Activated CD4-positive, alpha-beta memory T cell treated with anti-CD3 and anti-CD28 coated beads, Interleukin-2, amount 10 ng/mL, durations not matched to agents 7 days and 5 days (primary cell): ENCODE data around the gene NDUFS6. TPM values are rescaled to one million over a fixed set of nuclear protein-coding genes. Genes with fewer than 3 reads are reported as not detected.
"Not testable (repeated sequence)": the region's sequence is repeated elsewhere in the genome, so short reads cannot be mapped to it uniquely, and the experiment has no call there.

Experiments used
- CTCF ChIA-PET: fragments of 350-600 bp; sonication (Branson Sonifier 250); formaldehyde crosslinking; loops from one replicate; lab custom pipeline; 2021; ENCODE audit warnings: antibody characterized with exemption, inconsistent platforms; lab: Charles Lee
- POLR2A ChIA-PET: fragments of 350-600 bp; sonication (Branson Sonifier 250); formaldehyde crosslinking; loops from one replicate; lab custom pipeline; 2021; ENCODE audit warnings: antibody characterized with exemption; lab: Charles Lee
- DNase-seq: peaks from one replicate; pipeline ENCODE4 v3.0.0-alpha.2; 2020
- H3K27ac Mint-ChIP-seq: one replicate; pipeline ENCODE4 v1.8.0; 2021; ENCODE audit warnings: mild to moderate bottlenecking, mixed read lengths
- H3K27me3 Mint-ChIP-seq: one replicate; pipeline ENCODE4 v1.8.0; 2021; ENCODE audit warnings: mixed read lengths
- H3K36me3 Mint-ChIP-seq: one replicate; pipeline ENCODE4 v1.8.0; 2021; ENCODE audit warnings: low read depth, mixed read lengths
- H3K4me1 Mint-ChIP-seq: one replicate; pipeline ENCODE4 v1.8.0; 2021; ENCODE audit warnings: mixed read lengths
- H3K4me3 Mint-ChIP-seq: one replicate; pipeline ENCODE4 v1.8.0; 2021; ENCODE audit warnings: mild to moderate bottlenecking, mixed read lengths
- H3K9me3 Mint-ChIP-seq: one replicate; pipeline ENCODE4 v1.8.0; 2021; ENCODE audit warnings: mixed read lengths
- total RNA-seq, 2 experiments: library from RNA; stranded (reverse); gene quantifications; one replicate each; pipeline ENCODE4 v1.2.3, GENCODE V29; 2021

NDUFS6 gene
- total RNA-seq, 2 experiments from 2014 or later: 25.4 to 29.2 TPM

DNA sequence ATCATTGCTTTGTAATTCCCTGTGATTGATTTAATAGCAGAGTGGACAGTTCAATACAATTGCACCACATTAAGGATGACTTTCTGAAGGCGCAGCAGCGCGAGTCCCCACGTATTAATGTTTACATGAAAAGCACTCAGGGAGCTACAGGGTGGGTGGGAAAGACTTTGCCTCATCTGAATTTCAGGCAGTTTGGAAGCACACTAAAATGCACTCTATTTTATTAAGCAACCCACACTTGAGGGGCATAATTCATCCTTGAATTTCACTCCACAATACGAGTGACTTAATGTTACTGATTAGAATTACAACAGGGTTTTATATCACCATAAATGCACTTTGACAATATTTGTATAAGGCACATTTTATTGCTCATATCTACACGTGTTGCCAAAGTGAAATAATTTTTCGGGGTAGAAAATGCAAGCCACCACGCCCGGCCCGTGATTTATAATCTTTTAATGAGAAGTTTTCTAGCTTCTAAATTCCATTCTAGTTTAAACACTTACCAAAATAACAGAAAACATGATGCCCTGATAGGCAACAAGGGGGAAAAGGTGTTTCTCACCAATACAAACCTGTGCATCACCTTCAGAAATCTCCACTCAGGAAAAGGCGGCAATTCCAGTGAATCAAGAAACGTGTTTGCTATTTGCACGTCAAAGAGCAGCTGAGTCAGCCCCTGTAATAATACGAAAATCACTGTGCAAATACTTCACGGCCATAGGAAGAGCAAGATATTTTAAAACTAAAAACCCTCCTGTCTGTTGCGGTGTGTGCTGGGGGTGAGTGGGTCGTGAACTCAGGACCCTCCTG is 41.0 kb downstream of the NDUFS6 start:
- Mint-ChIP-seq H3K4me3 (no peak overlapping the region), H3K27me3 (peaks cover 13% of the 10 kb centered on the region), H3K27ac (no peak overlapping the region), H3K36me3 (no peaks in the 10 kb centered on the region), H3K9me3 (no peaks in the 10 kb centered on the region), H3K4me1 (no peaks in the 10 kb centered on the region)
- POLR2A ChIA-PET: interaction anchor here (0.6 kb wide), 1 partner anchor 45 kb away, joined by 3 read pairs; no protein-coding TSS in a partner anchor
- DNase-seq: no peak
- CTCF ChIA-PET: no interaction called here

DNA sequence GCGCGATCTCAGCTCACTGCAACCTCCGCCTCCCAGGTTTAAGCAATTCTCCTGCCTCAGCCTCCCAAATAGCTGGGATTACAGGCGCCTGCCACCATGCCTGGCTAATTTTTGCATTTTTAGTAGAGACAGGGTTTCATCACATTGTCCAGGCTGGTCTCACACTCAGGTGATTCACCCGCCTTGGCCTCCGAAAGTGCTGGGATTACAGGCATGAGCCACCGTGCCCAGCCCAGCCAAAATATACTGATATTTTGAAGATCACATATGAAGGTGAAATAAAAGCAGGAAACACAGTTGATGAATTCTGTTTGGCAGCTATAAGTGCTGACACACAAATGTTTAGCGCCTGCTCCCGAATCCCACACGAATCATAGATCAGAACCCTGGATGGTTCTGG is 42.6 kb downstream of the NDUFS6 start:
- H3K27me3 Mint-ChIP-seq: peaks cover 21% of the 10 kb centered on the region
- CTCF ChIA-PET, H3K9me3 Mint-ChIP-seq, DNase-seq, POLR2A ChIA-PET, H3K4me1 Mint-ChIP-seq, H3K36me3 Mint-ChIP-seq, H3K4me3 Mint-ChIP-seq, H3K27ac Mint-ChIP-seq: not testable (repeated sequence)

DNA sequence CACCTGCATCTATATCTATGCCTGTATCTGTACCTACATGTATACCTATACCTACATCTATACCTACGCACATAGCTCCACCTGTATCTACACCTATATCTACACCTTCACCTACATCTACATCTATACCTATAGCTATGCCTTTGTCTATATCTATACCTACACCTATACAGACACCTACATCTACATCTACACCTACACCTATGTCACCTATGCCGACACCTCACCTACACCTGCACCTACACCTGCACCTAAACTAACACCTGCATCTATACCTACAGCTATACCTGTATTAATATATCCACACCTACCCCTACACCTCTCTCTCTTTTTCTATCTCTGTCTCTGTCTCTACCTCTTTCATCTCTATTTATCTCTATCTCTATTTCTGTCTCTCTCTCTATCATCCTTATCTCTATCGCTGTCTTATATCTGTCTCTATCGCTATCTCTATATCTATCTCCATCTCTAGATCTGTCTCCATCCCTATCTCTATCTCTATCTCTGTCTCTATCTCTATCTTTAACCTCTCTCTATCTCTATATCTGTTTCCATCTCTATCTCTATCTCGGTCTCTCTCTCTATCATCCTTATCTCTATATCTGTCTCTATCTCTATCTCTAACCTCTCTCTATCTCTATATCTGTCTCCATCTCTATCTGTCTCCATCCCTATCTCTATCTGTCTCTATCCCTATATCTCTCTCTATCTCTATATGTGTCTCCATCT is 43.7 kb downstream of the NDUFS6 start:
- no peaks in the 10 kb centered on the region for H3K36me3 Mint-ChIP-seq
- H3K9me3 Mint-ChIP-seq: no peaks in the 10 kb centered on the region
- CTCF ChIA-PET: no interaction called here
- H3K27me3 Mint-ChIP-seq: peaks cover 24% of the 10 kb centered on the region
- H3K27ac Mint-ChIP-seq: no peak overlapping the region
- no peaks in the 10 kb centered on the region for H3K4me1 Mint-ChIP-seq
- no peak for DNase-seq
- POLR2A ChIA-PET: no interaction called here
- H3K4me3 Mint-ChIP-seq: no peak overlapping the region

DNA sequence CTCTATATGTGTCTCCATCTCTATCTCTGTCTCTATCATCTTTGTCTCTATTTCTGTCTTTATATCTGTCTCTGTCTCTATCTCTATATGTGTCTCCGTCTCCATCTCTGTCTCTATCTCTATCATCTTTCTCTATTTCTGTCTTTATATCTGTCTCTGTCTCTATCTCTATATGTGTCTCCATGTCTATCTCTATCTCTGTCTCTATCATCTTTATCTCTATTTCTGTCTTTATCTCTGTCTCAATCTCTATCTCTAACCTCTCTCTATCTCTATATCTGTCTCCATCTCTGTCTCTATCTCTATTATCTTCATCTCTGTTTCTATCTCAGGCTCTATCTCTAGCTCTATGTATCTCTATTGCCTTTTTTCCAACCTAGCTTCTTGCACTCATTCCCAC is 44.5 kb downstream of the NDUFS6 start:
- no peak for DNase-seq
- ChIA-PET CTCF (no interaction called here), POLR2A (no interaction called here)
- H3K27ac Mint-ChIP-seq: no peak overlapping the region
- H3K4me1 Mint-ChIP-seq: no peaks in the 10 kb centered on the region
- H3K4me3 Mint-ChIP-seq: no peak overlapping the region
- no peaks in the 10 kb centered on the region for H3K36me3 Mint-ChIP-seq
- no peaks in the 10 kb centered on the region for H3K9me3 Mint-ChIP-seq
- peaks cover 28% of the 10 kb centered on the region for H3K27me3 Mint-ChIP-seq

DNA sequence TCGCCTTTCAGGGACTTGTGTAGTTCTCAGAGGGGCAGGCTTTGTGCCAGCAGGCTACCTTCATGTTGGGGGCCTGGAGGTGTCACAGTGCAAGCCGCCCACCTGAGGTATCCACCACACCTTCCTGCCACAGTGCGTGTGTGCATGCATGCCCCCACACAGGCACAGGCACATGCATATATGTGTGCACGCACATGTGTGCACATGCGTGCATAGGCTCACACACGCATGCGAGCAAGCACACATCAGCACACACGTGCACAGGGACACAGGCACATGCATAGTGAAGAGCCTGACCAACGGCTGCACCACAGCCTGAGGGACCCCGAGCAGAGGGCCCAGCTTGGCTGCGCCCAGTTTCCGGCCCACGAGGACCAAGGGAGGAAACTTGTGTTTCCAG is 45.4 kb downstream of the NDUFS6 start:
- Mint-ChIP-seq H3K36me3 (no peaks in the 10 kb centered on the region), H3K9me3 (no peaks in the 10 kb centered on the region), H3K4me1 (no peaks in the 10 kb centered on the region), H3K4me3 (no peak overlapping the region), H3K27me3 (peaks cover 32% of the 10 kb centered on the region), H3K27ac (no peak overlapping the region)
- ChIA-PET POLR2A (no interaction called here), CTCF (no interaction called here)
- no peak for DNase-seq

DNA sequence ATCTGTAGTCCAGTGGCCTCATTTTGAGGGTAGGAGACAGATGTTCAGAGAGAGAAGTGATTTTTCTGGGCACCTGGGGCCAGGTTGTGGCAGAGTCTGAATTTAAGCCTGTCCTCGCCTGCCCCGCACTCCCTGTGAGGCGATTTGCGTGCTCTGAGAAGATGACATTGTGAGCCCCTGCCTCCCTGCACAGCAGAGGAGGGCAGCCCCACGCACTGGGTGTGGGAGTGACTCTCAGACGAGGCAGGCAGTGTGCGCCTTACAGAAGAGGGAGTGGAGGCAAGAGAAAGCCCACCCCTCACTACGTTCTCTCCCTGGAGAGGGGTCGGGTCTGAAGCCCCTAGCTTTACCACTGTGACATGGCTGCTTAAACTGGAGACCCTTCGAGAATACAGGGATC is 45.8 kb downstream of the NDUFS6 start:
- DNase-seq: no peak
- no peak overlapping the region for H3K27ac Mint-ChIP-seq
- H3K9me3 Mint-ChIP-seq: no peaks in the 10 kb centered on the region
- H3K27me3 Mint-ChIP-seq: peaks cover 37% of the 10 kb centered on the region
- H3K4me1 Mint-ChIP-seq: no peaks in the 10 kb centered on the region
- H3K4me3 Mint-ChIP-seq: no peak overlapping the region
- no peaks in the 10 kb centered on the region for H3K36me3 Mint-ChIP-seq
- POLR2A ChIA-PET: no interaction called here
- CTCF ChIA-PET: no interaction called here

DNA sequence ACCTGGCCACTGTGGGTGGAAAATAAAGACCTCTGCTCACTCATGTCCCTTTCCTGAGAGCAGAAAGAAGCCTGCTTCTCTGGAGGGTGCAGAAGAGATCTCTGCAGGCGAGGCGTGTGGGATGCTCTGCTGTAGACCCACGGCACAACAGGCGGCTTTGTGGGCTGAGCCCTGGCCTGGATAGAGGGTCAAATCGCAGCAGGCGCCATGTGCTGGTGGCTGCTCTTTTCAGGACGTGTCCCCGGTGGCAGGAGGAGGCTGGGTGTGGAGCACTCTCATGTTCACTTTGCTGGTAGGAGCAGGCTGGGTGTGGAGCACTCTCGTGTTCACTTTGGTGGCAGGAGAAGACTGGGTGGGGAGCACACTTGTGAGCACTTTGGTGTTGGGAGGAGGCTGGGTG is 46.4 kb downstream of the NDUFS6 start:
- Mint-ChIP-seq H3K4me3 (no peak overlapping the region), H3K4me1 (no peaks in the 10 kb centered on the region), H3K27me3 (peaks cover 34% of the 10 kb centered on the region), H3K9me3 (no peaks in the 10 kb centered on the region), H3K27ac (no peak overlapping the region), H3K36me3 (no peaks in the 10 kb centered on the region)
- ChIA-PET CTCF (no interaction called here), POLR2A (no interaction called here)
- DNase-seq: no peak

DNA sequence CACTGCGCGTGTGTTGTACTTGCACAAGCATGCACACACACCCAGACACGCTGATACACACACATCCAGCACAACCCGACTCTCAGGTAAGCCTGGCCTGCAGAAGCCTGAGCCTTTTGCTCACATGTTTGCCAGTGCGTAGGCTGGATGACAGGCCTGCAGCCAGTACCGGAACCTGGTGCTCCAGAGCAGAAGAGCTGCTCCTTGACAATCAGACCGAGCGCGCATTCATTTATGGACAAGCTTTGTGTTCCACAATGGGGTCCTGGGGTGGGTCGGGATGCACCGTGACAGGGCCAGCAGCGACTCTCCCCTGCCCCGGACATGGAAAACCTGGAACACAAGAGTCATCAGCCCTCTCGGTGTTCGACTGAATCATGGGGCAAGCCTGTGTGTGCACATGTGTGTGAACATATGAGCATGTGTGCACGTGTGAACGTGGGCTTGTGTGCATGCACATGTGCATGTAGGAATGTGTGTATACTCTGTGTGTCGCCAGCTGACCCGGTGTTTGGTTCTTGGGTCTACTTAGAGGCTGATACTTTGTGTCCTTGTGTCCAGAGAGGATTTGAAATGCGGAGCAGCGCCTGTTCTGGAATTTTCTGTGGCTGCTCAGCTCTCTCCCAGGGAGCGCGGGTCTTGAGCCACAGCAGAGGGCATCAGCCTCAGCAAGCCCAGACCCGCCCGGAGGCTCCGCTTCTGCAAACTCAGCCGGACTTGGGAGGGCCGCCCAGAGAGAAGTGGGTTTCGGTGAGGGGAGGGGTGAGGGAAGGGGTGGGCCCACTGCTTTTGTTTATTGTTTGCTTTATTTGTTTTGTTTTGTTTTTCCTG is 49.3 kb downstream of the NDUFS6 start:
- no peak for DNase-seq
- H3K9me3 Mint-ChIP-seq: no peaks in the 10 kb centered on the region
- POLR2A ChIA-PET: no interaction called here
- peaks cover 44% of the 10 kb centered on the region for H3K27me3 Mint-ChIP-seq
- no peaks in the 10 kb centered on the region for H3K4me1 Mint-ChIP-seq
- H3K36me3 Mint-ChIP-seq: no peaks in the 10 kb centered on the region
- no peak overlapping the region for H3K4me3 Mint-ChIP-seq
- CTCF ChIA-PET: no interaction called here
- no peak overlapping the region for H3K27ac Mint-ChIP-seq

DNA sequence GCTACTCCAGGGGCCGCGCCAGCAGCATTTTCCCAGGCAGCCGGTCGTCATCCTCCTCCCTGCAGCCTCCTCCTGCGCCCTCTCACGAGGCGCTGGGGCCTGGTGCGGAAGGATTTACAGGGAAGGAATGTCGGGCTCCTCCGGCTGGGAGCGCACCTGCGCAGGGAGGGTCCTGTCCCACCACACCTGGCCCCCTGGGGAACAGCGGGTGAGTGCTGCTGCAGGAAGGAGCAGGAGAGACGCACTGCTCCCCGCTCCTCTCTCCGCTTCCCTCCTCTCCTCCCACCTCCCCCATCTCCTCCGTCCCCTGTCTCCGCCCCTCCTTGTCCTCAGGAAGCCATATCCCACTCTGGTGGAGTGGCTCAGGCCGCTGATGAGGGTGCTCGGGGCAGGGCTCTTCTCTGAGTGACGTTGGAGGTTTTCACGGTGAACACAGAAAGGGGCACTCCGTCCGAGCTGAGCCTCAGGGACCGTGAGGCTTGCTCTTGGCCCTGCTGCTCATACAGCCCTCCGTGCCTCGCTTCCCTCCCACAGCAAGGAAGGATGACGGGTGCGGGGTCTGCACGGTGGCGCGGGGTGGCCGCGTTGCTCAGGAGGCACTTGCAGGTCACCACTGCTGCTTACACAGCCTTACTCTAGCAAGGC is 50.2 kb downstream of the NDUFS6 start:
- H3K27me3 Mint-ChIP-seq: peaks cover 44% of the 10 kb centered on the region
- CTCF ChIA-PET: no interaction called here
- no peak for DNase-seq

DNA sequence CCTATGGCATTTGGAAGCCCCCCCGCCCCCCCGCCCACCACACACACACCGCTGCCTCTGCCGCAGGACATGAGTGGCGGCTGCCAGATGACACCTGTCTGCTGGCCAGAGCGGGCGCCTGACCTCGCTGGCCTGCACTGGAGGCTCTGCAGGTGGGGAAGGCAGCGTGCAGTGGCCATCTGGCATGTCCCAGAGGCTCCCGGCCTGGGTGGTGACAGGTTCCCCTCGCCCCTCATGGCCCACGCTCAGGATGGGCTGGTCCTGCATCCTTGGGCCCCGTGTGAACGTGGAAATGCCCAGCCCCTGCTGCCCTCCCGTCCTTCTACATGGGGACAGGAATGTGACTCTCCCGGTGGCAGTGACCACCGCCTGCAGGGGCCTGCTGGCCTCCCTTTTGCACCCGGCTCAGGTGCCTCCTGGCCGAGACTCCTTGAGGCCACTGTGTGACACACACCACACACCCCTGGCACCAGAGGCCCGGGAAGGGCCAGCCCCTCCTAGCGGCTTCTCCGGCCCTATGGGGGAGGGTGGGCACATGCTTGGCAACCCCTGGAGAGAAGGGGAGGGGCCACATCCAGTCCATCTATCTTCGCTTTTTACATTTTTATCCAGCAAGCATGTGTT is 51.2 kb downstream of the NDUFS6 start:
- ChIA-PET POLR2A (no interaction called here), CTCF (no interaction called here)
- Mint-ChIP-seq H3K4me3 (no peak overlapping the region), H3K27me3 (peaks cover 41% of the 10 kb centered on the region), H3K27ac (no peak overlapping the region), H3K4me1 (no peaks in the 10 kb centered on the region), H3K36me3 (no peaks in the 10 kb centered on the region), H3K9me3 (no peaks in the 10 kb centered on the region)
- DNase-seq: no peak

More for the DNA sequence above, 50.2 kb downstream of the NDUFS6 start:
- no peaks in the 10 kb centered on the region for H3K36me3 Mint-ChIP-seq
- H3K9me3 Mint-ChIP-seq: no peaks in the 10 kb centered on the region
- H3K4me1 Mint-ChIP-seq: no peaks in the 10 kb centered on the region
- POLR2A ChIA-PET: no interaction called here
- H3K4me3 Mint-ChIP-seq: no peak overlapping the region
- H3K27ac Mint-ChIP-seq: no peak overlapping the region

DNA sequence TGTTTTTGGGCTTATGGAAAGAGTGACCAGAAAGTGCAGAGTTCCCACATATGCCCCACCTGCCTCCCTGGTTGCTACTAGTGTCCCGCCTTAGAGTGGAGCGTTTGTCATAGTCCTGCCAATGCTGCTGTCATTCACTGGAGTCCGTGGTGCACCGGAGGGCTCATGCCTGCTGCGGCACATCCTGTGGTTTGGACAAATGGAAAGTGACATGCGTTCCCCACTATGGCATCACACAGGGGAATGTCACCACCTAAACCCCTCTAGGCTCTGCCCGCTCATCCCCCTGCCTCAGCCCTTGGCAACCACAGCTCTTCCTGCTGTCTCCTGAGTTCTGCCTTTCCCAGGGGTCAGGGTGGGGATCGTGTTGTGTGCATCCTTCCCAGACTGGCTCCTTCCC is 52.3 kb downstream of the NDUFS6 start:
- Mint-ChIP-seq H3K27me3 (peaks cover 37% of the 10 kb centered on the region), H3K36me3 (no peaks in the 10 kb centered on the region), H3K4me3 (no peak overlapping the region), H3K4me1 (no peaks in the 10 kb centered on the region), H3K9me3 (no peaks in the 10 kb centered on the region), H3K27ac (no peak overlapping the region)
- ChIA-PET POLR2A (no interaction called here), CTCF (no interaction called here)
- no peak for DNase-seq

DNA sequence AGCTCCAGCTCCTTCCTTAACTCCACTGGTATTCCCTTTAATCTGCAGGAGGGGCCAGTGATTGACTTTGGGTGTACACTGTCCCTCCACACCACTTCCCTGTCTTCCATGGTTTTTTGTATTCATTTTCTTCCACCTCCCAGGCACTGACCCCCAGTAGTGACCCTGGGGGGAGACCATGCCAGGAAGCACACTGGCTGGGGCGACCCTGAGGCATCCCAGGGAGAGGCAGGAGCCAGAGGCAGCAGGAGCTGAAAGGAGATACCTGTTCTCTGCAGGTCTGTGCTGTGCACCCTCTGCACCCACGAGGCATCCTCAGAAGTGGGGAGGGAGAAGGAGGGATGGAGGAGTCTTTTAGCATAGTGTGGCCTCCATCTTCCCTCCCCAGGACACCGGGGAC is 53.9 kb downstream of the NDUFS6 start:
- H3K4me1 Mint-ChIP-seq: no peaks in the 10 kb centered on the region
- CTCF ChIA-PET: no interaction called here
- peaks cover 26% of the 10 kb centered on the region for H3K27me3 Mint-ChIP-seq
- H3K9me3 Mint-ChIP-seq: no peaks in the 10 kb centered on the region
- H3K36me3 Mint-ChIP-seq: no peaks in the 10 kb centered on the region
- POLR2A ChIA-PET: no interaction called here
- DNase-seq: no peak
- H3K4me3 Mint-ChIP-seq: no peak overlapping the region
- no peak overlapping the region for H3K27ac Mint-ChIP-seq
